Ishikawa (cell line): ENCODE results near the gene OR2B6.

ENCODE experiments used
- CREB1 ChIP-seq: IDR thresholded peaks from 2 replicates; pipeline ENCODE4 v1.6.1; 2012; ENCODE audit warnings: low read depth
- EGR1 ChIP-seq: IDR thresholded peaks from 2 replicates; pipeline ENCODE4 v1.6.1; 2012
- EP300 ChIP-seq: IDR thresholded peaks from 2 replicates; pipeline ENCODE4 v1.6.1; 2012; ENCODE audit warnings: borderline replicate concordance
- FOXM1 ChIP-seq: IDR thresholded peaks from 2 replicates; pipeline ENCODE4 v1.6.1; 2012; ENCODE audit warnings: low read depth, borderline replicate concordance
- RAD21 ChIP-seq: IDR thresholded peaks from 2 replicates; pipeline ENCODE4 v1.6.1; 2012; ENCODE audit warnings: low read depth
- TAF1 ChIP-seq: IDR thresholded peaks from 2 replicates; pipeline ENCODE4 v1.6.1; 2012; ENCODE audit warnings: low read depth, mild to moderate bottlenecking
- TEAD4 ChIP-seq: IDR thresholded peaks from 2 replicates; pipeline ENCODE4 v1.6.1; 2012
- YY1 ChIP-seq: IDR thresholded peaks from 2 replicates; pipeline ENCODE4 v1.6.1; 2012; ENCODE audit warnings: low read depth
- ZBTB7A ChIP-seq: IDR thresholded peaks from 2 replicates; pipeline ENCODE4 v1.6.1; 2012; ENCODE audit warnings: low read depth

DNA sequence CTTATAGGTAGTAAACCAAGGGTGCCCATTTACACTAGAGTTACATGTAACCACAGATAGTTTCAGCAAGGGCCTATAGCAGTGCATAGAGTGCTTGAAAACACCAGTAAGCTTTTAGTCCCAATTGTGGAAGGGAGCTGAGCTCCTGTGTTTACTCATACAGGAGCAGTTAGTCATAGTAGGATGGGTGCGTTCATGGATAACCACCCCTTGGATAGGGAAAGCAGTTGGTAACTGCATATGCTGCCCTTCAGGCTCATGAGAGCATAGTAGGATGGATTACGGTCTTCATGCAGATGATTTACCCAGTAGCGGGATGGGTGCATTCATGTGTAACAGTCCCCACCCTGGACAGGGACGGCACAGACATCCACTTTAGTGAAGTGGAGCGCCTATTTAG, 45.1 kb downstream of the OR2B6 start:
- TF ChIP-seq RAD21 (no peak), ZBTB7A (no peak), CREB1 (no peak), TAF1 (no peak), YY1 (no peak), TEAD4 (no peak), EP300 (no peak), FOXM1 (no peak), EGR1 (no peak)
